ENCODE measurements around the gene RRP1B.
"Not testable (repeated sequence)": the region's sequence is repeated elsewhere in the genome, so short reads cannot be mapped to it uniquely, and the experiment has no call there.

GRCh38 chr21:43699492-43699777 is 40.1 kb downstream of the RRP1B start:
- not testable (repeated sequence) for TF ChIP-seq CTCF (conservative IDR thresholded peaks at IDR 0.05; ENCODE audit: low read depth in 2 of 2); ZNF114 (CRISPR knock-in tag; IDR thresholded peaks at IDR 0.05); EZH2 (IDR thresholded peaks at IDR 0.05; ENCODE audit: low read depth, unreplicated experiment); POLR2AphosphoS5 (IDR thresholded peaks at IDR 0.05; ENCODE audit: low read depth); JUNB (IDR thresholded peaks at IDR 0.05; ENCODE audit: unreplicated experiment)

Data from GM23338 (cell line).